Measurements from ENCODE around the gene BMPR1B.
"Not testable (repeated sequence)": the region's sequence is repeated elsewhere in the genome, so short reads cannot be mapped to it uniquely, and the experiment has no call there.

Gene BMPR1B

GRCh38 chr4:94801016-94801415, 43.3 kb downstream of the BMPR1B start:
- Mint-ChIP-seq H3K9me3 (no peaks in the 10 kb centered on the region), H3K27me3 (no peaks in the 10 kb centered on the region), H3K36me3 (ENCODE audit: low read depth) (no peaks in the 10 kb centered on the region), H3K27ac (no peak overlapping the region), H3K4me1 (ENCODE audit: low read depth) (no peaks in the 10 kb centered on the region), H3K4me3 (no peak overlapping the region)

GRCh38 chr4:94802091-94802490, 44.3 kb downstream of the BMPR1B start:
- no peak overlapping the region for H3K4me3 Mint-ChIP-seq
- H3K9me3 Mint-ChIP-seq = no peaks in the 10 kb centered on the region
- H3K27me3 Mint-ChIP-seq = no peaks in the 10 kb centered on the region
- H3K4me1 Mint-ChIP-seq (ENCODE audit: low read depth) = no peaks in the 10 kb centered on the region
- no peak overlapping the region for H3K27ac Mint-ChIP-seq
- H3K36me3 Mint-ChIP-seq (ENCODE audit: low read depth) = no peaks in the 10 kb centered on the region

- no peaks in the 10 kb centered on the region for H3K36me3 Mint-ChIP-seq (ENCODE audit: low read depth)
- no peak overlapping the region for H3K27ac Mint-ChIP-seq
- H3K4me1 Mint-ChIP-seq (ENCODE audit: low read depth) = no peaks in the 10 kb centered on the region
- H3K4me3 Mint-ChIP-seq = no peak overlapping the region
- H3K27me3 Mint-ChIP-seq = no peaks in the 10 kb centered on the region
- no peaks in the 10 kb centered on the region for H3K9me3 Mint-ChIP-seq
These were observed 45.4 kb downstream of the BMPR1B start for GRCh38 chr4:94803181-94803580.

DNA sequence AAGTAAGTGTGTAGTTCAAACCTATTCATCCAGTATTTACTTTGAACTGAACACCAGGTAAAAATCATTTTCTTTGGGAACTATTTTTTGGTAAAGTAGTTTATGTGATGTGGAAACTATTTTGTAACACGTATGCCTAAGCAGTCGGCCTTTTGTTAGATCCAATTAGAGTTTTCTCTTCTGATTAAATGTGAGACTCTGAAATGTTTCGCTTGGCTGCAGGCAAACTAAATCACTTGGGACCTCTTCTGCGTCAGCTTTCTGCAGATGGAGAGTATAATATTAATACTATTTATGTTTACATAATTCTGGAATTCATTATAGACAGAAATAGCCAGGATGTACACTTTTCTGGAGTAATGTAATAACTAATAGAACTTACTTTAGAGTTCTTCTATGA, 46.9 kb downstream of the BMPR1B start:
- H3K27me3 Mint-ChIP-seq = no peaks in the 10 kb centered on the region
- no peak overlapping the region for H3K27ac Mint-ChIP-seq
- no peak overlapping the region for H3K4me3 Mint-ChIP-seq
- H3K4me1 Mint-ChIP-seq (ENCODE audit: low read depth) = no peaks in the 10 kb centered on the region
- no peaks in the 10 kb centered on the region for H3K9me3 Mint-ChIP-seq
- no peaks in the 10 kb centered on the region for H3K36me3 Mint-ChIP-seq (ENCODE audit: low read depth)

DNA sequence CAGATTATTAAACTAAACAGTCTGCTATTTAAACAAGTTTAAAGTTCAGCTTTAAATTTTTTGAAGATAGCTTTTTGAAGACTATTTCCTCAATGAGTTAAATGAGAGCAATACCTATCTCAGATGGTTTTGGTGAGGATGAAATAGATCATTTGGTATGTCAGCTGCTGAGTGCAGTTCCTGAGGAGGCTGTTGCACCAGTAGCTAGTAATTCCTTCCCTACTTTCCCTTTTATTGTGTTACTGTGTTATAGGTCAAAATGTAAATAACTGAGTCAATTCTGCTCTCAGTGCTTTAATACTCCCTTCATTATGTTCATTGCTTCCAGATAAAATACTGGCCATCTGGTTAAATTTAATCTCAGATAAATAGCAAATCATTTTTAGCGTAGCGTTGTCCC, 48.6 kb downstream of the BMPR1B start:
- Mint-ChIP-seq H3K36me3 (ENCODE audit: low read depth) (no peaks in the 10 kb centered on the region), H3K4me3 (no peak overlapping the region), H3K27me3 (no peaks in the 10 kb centered on the region), H3K4me1 (ENCODE audit: low read depth) (no peaks in the 10 kb centered on the region), H3K9me3 (no peaks in the 10 kb centered on the region), H3K27ac (no peak overlapping the region)

DNA sequence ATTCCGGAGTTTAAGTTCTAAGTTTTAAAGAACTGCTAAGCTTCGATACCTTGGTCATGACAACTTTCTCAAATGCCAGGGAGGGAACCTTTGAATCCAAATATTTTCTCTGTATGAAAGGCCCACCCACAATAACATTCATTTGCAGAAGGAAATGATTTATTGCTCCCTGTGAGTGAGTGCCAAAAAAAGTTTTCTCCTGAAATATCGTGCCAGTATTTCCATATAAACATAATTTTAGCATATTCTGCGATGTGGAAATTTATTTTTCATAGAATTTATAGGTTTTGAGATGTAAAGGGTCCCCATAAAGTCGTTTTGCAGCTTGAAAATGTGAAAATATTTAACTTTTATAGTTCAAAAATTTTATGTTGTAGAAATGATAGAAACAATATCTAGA, 53.9 kb downstream of the BMPR1B start:
- Mint-ChIP-seq H3K27ac (no peak overlapping the region), H3K9me3 (no peaks in the 10 kb centered on the region), H3K4me1 (ENCODE audit: low read depth) (no peaks in the 10 kb centered on the region), H3K27me3 (no peaks in the 10 kb centered on the region), H3K36me3 (ENCODE audit: low read depth) (no peaks in the 10 kb centered on the region), H3K4me3 (no peak overlapping the region)

- no peaks in the 10 kb centered on the region for H3K4me1 Mint-ChIP-seq (ENCODE audit: low read depth)
- no peak overlapping the region for H3K4me3 Mint-ChIP-seq
- no peak overlapping the region for H3K27ac Mint-ChIP-seq
- H3K9me3 Mint-ChIP-seq = no peaks in the 10 kb centered on the region
- no peaks in the 10 kb centered on the region for H3K27me3 Mint-ChIP-seq
- no peaks in the 10 kb centered on the region for H3K36me3 Mint-ChIP-seq (ENCODE audit: low read depth)
These were observed 55.5 kb downstream of the BMPR1B start for GRCh38 chr4:94813221-94813620.

DNA sequence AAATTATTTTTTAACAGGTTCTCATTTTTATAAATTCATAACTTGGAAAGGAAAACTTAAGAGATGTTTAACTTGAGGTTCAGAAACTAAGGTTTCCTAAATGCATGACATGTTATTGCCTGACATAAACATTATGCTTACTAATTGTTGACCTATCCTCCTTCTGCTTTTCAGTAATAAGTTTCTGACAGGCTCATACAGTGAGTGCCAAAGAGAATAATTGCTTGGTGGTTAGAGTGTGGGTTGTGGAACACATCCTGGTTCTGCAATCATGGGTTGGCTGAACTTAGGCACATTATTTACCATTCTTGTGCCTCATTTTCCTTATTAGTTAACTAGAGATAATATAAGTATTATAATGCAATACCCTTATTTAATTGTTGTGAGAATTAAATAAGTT, 56.5 kb downstream of the BMPR1B start:
- H3K27ac Mint-ChIP-seq = no peak overlapping the region
- no peaks in the 10 kb centered on the region for H3K4me1 Mint-ChIP-seq (ENCODE audit: low read depth)
- H3K27me3 Mint-ChIP-seq = no peaks in the 10 kb centered on the region
- H3K9me3 Mint-ChIP-seq = no peaks in the 10 kb centered on the region
- no peaks in the 10 kb centered on the region for H3K36me3 Mint-ChIP-seq (ENCODE audit: low read depth)
- no peak overlapping the region for H3K4me3 Mint-ChIP-seq

DNA sequence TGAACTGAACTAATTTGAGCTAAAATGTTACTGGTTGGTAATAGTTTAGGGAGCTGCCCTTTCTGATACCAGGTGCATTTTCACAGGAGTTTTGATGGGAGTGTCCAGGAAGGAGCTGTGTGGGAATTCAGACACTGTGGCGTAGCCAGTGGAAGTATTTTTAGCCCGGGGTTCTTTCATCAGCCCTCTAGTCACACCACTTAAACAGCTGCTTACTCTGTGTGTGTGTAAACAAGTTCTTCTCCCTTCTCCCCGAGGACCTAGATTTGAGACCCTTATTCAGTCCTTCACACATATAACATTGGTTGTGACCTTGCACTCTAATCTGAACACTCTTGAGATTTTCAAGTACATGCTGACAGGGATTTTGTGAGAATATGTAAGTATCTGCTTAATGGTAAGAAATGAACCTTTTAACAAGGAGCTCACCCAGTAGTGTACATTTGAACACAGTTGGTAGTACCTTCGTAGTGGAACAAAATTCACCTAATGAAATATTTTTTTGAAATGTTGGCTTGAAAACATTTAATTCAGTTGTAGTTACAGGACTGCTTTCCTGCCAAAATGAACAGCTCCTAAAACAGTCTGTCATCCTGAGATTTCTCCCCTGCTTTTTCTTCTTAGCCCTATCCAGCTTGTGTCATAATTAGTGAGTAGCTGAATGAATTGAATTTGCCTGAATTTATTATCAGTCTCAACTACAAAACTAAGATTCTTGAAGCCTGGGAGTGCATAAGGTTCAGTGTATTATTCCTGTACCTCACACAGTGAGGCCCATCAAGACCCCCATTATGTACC, 61.8 kb downstream of the BMPR1B start:
- no peaks in the 10 kb centered on the region for H3K9me3 Mint-ChIP-seq
- H3K27ac Mint-ChIP-seq = no peak overlapping the region
- H3K4me1 Mint-ChIP-seq (ENCODE audit: low read depth) = no peaks in the 10 kb centered on the region
- no peaks in the 10 kb centered on the region for H3K36me3 Mint-ChIP-seq (ENCODE audit: low read depth)
- H3K4me3 Mint-ChIP-seq = no peak overlapping the region
- H3K27me3 Mint-ChIP-seq = no peaks in the 10 kb centered on the region

GRCh38 chr4:94826206-94826605, 68.5 kb downstream of the BMPR1B start:
- Mint-ChIP-seq H3K27me3 (no peaks in the 10 kb centered on the region), H3K27ac (no peak overlapping the region), H3K9me3 (no peaks in the 10 kb centered on the region), H3K4me1 (ENCODE audit: low read depth) (no peaks in the 10 kb centered on the region), H3K36me3 (ENCODE audit: low read depth) (no peaks in the 10 kb centered on the region), H3K4me3 (no peak overlapping the region)

- Mint-ChIP-seq H3K27ac (no peak overlapping the region), H3K4me3 (no peak overlapping the region), H3K27me3 (no peaks in the 10 kb centered on the region), H3K36me3 (ENCODE audit: low read depth) (no peaks in the 10 kb centered on the region), H3K4me1 (ENCODE audit: low read depth) (no peaks in the 10 kb centered on the region), H3K9me3 (no peaks in the 10 kb centered on the region)
These were observed 69.8 kb downstream of the BMPR1B start for GRCh38 chr4:94827481-94828110.

DNA sequence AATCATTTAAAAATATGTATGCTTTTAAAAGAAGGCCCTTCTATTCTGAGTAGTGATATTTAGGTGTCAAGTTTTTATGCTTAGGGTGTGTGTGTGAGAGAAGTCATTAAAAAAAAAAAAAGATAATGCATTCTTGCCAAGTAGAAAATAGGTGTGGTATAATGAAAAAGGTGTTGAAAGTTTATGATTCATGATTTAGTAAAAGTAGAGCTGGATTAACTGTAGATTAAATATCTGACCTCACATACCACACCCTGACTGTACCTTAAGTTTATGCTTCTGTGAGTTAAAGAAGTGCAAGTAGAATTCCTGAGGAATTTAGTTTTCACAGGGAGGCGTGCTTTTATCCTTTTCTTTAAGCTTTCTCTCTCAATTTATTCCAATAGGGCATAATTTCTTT, 71.1 kb downstream of the BMPR1B start:
- H3K4me1 Mint-ChIP-seq (ENCODE audit: low read depth) = no peaks in the 10 kb centered on the region
- H3K4me3 Mint-ChIP-seq = no peak overlapping the region
- H3K9me3 Mint-ChIP-seq = no peaks in the 10 kb centered on the region
- H3K27me3 Mint-ChIP-seq = no peaks in the 10 kb centered on the region
- no peaks in the 10 kb centered on the region for H3K36me3 Mint-ChIP-seq (ENCODE audit: low read depth)
- H3K27ac Mint-ChIP-seq = no peak overlapping the region

DNA sequence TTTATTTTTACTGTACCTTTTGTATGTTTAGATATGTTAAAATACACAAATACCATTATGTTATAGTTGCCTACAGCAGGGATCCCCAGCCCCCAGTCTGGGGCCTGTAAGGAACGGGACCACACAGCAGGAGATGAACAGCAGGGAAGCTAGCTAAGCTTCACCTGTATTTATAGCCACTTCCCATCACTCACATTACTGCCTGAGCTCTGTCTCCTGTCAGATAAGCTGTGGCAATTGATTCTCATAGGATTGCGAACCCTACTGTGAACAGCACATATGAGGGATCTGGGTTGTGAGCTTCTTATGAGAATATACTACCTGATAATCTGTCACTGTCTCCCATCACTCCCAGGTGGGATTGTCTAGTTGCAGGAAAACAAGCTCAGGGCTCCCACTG, 73.9 kb downstream of the BMPR1B start:
- no peak overlapping the region for H3K27ac Mint-ChIP-seq
- H3K4me3 Mint-ChIP-seq = no peak overlapping the region
- H3K27me3 Mint-ChIP-seq = no peaks in the 10 kb centered on the region
- H3K36me3 Mint-ChIP-seq (ENCODE audit: low read depth) = no peaks in the 10 kb centered on the region
- H3K9me3 Mint-ChIP-seq = no peaks in the 10 kb centered on the region
- no peaks in the 10 kb centered on the region for H3K4me1 Mint-ChIP-seq (ENCODE audit: low read depth)

DNA sequence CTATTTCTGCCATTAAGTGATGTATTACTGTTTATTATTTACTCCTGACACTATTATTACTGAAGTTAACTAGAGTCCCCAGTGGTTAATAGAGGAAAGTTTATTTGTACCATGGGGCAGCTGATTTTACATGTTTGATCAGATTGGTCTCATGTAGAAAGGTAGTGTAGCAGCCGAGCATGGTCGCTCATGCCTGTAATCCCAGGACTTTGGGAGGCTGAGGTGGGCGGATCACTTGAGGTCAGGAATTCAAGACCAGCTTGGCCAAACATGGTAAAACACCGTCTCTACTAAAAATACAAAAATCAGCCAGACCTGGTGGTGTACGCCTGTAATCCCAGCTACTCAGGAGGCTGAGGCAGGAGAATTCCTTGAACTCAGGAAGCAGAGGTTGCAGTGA, 74.6 kb downstream of the BMPR1B start:
- H3K4me3 Mint-ChIP-seq; H3K9me3 Mint-ChIP-seq; H3K27me3 Mint-ChIP-seq; H3K27ac Mint-ChIP-seq; H3K36me3 Mint-ChIP-seq (ENCODE audit: low read depth); H3K4me1 Mint-ChIP-seq (ENCODE audit: low read depth): not testable (repeated sequence)

DNA sequence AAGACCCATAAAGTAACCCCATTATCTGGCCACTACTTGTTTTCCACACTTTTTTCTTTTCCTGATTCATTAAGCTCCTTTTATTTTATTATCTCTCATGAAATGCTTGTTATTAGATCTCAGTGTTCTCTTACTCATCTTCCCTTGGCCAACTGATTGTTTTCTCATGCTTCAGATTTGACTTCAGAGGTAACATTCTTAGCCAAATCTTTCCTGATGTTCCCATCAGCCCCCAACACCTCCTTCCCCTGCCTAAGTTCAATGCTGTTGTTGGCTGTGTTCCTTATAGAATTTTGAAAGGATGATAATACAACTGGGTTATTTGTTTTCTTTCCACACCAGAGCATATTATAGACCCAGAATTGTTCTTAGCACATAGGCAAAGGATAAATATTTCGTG, 75.6 kb downstream of the BMPR1B start:
- no peaks in the 10 kb centered on the region for H3K9me3 Mint-ChIP-seq
- H3K36me3 Mint-ChIP-seq (ENCODE audit: low read depth) = no peaks in the 10 kb centered on the region
- H3K4me3 Mint-ChIP-seq = no peak overlapping the region
- no peak overlapping the region for H3K27ac Mint-ChIP-seq
- H3K4me1 Mint-ChIP-seq (ENCODE audit: low read depth) = no peaks in the 10 kb centered on the region
- no peaks in the 10 kb centered on the region for H3K27me3 Mint-ChIP-seq

GRCh38 chr4:94834501-94834900, 76.7 kb downstream of the BMPR1B start:
- H3K27ac Mint-ChIP-seq = no peak overlapping the region
- H3K4me3 Mint-ChIP-seq = no peak overlapping the region
- no peaks in the 10 kb centered on the region for H3K9me3 Mint-ChIP-seq
- no peaks in the 10 kb centered on the region for H3K27me3 Mint-ChIP-seq
- H3K4me1 Mint-ChIP-seq (ENCODE audit: low read depth) = no peaks in the 10 kb centered on the region
- no peaks in the 10 kb centered on the region for H3K36me3 Mint-ChIP-seq (ENCODE audit: low read depth)

Measured in stimulated activated naive CD8-positive, alpha-beta T cell treated with anti-CD3 and anti-CD28 coated beads, Interleukin-15, Interleukin-2, amounts not matched to agents 100 ng/mL and 50 ng/mL, for 24 hours (primary cell).